Testis (tissue), 2 donors: ENCODE data around the gene COG2.
"Not testable (repeated sequence)": the region's sequence is repeated elsewhere in the genome, so short reads cannot be mapped to it uniquely, and the experiment has no call there.

ENCODE experiments used
- CTCF ChIP-seq, 3 experiments: fragments of 450-650 bp in 2 of 3; fragments of 200-600 bp in 1 of 3; sonication (generic) in 1 of 3; IDR thresholded peaks; one replicate each; pipeline ENCODE4 v1.5.1; 2016 to 2019; ENCODE audit warnings: antibody characterized with exemption in 3 of 3, mild to moderate bottlenecking in 2 of 3, moderate library complexity in 1 of 3
- POLR2A ChIP-seq: fragments of 450-650 bp; IDR thresholded peaks from one replicate; pipeline ENCODE4 v1.6.1; 2017; ENCODE audit warnings: antibody characterized with exemption, mild to moderate bottlenecking, moderate library complexity

- TF ChIP-seq POLR2A; CTCF (IDR thresholded peaks at IDR 0.05): not testable (repeated sequence)
Measured at GRCh38 chr1:230716453-230716852, 74.2 kb downstream of the COG2 start.
